OCI-LY3 (cell line): ENCODE results near the gene LHFPL6.

Experiments used
- CTCF ChIP-seq: fragments of 200-600, 300-600 bp; sonication (generic); IDR thresholded peaks from 2 replicates; pipeline ENCODE4 v1.5.1; 2014; ENCODE audit warnings: antibody characterized with exemption, low read length, low read depth
- EZH2phosphoT487 ChIP-seq: fragments of 200-600 bp; shearing (Covaris generic); IDR thresholded peaks from 2 replicates; pipeline ENCODE4 v1.6.1; 2018; ENCODE audit warnings: antibody characterized with exemption, mixed run types, low read depth

GRCh38 chr13:39531646-39532045, 71.3 kb downstream of the LHFPL6 start:
- no peak for TF ChIP-seq CTCF
- TF ChIP-seq EZH2phosphoT487 = no peak
